ENCODE measurements around the gene IQSEC1.

The IQSEC1 gene

GRCh38 chr3:13119471-13120220, 46.4 kb upstream of the IQSEC1 start:
- in situ Hi-C loops (cut with MboI; ENCODE audit: low sequenced_read_pairs, unreplicated experiment), result no loop called here
- DNase-seq (ENCODE audit: low spot score), result no peak
- TF ChIP-seq CTCF (IDR thresholded peaks at IDR 0.05; ENCODE audit: borderline replicate concordance, control extremely low read depth, extremely low read depth, insufficient read depth, missing control alignments), result no peak

GRCh38 chr3:13116426-13116825, 43.2 kb upstream of the IQSEC1 start:
- in situ Hi-C loops (cut with MboI; ENCODE audit: low sequenced_read_pairs, unreplicated experiment), result no loop called here
- no peak for DNase-seq (ENCODE audit: low spot score)
- TF ChIP-seq CTCF (IDR thresholded peaks at IDR 0.05; ENCODE audit: borderline replicate concordance, control extremely low read depth, extremely low read depth, insufficient read depth, missing control alignments), result no peak

GRCh38 chr3:13115991-13116390, 42.8 kb upstream of the IQSEC1 start:
- no peak for DNase-seq (ENCODE audit: low spot score)
- TF ChIP-seq CTCF (IDR thresholded peaks at IDR 0.05; ENCODE audit: borderline replicate concordance, control extremely low read depth, extremely low read depth, insufficient read depth, missing control alignments), result no peak
- in situ Hi-C loops (cut with MboI; ENCODE audit: low sequenced_read_pairs, unreplicated experiment), result no loop called here

DNA sequence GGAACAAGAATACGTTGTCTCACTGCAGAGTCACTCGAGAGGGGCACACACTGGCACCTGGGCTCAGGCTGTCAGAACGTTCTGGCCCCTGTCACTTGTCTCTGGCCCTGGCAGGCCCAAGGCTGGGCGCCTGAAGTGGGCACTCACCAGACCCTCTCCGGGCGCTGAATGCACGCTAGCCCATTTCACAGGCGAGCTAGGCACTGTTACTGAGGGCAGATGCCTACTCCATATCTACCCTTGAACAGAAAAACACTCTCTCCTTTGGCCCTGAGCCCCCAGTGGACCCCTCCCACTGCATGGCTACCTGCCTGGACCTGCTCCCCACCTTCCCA, 42.3 kb upstream of the IQSEC1 start:
- in situ Hi-C loops (cut with MboI; ENCODE audit: low sequenced_read_pairs, unreplicated experiment), result no loop called here
- DNase-seq (ENCODE audit: low spot score), result no peak
- no peak for TF ChIP-seq CTCF (IDR thresholded peaks at IDR 0.05; ENCODE audit: borderline replicate concordance, control extremely low read depth, extremely low read depth, insufficient read depth, missing control alignments)

- TF ChIP-seq CTCF (IDR thresholded peaks at IDR 0.05; ENCODE audit: borderline replicate concordance, control extremely low read depth, extremely low read depth, insufficient read depth, missing control alignments), result no peak
- in situ Hi-C loops (cut with MboI; ENCODE audit: low sequenced_read_pairs, unreplicated experiment), result no loop called here
- DNase-seq (ENCODE audit: low spot score), result no peak
Measured at GRCh38 chr3:13114811-13115575, 41.8 kb upstream of the IQSEC1 start.

DNA sequence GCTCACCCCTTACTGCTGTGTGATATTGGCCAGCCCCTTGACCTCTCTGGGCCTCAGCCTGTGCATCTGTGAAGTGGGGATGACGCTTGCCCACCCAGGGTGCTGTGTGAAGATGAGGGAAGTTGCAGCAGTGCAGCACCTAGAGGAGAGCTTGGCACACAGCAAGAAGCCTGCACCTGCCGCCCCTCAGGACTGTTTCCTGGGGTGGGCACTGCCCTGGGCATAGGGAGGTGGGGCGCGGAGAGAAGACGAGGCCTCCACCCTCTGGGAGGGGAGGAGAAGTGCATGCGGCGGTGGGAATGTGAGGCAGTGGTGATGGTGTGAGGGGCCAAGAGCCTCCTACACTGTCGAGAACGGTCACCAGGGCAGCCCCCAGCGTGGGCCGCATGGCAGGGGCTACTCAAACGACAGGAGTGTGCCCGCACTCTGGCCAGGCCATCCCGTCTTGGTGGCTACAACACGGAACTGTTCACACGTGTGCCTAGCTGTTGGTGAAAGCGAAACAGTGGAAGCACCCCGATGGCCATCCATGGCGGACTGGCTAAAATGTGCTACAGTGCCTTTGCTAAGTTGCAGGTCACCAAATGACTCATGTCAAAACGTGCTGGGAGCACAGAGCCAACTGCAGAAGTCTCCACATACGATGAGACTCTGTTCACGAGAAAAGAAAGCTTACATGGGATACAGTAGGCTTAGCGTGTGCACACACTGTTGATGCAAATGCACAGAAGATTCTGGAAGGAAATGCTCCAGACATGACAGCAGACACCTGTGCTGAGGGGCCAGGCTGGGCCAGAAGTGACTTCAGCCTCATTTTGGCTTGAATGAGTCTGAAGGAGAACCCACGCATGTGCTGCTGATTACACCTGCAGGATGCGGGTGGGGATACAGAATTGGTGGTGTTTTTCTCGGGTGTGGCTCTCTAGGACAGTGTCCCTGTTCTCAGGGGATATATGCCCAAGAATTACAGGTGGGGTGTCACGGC, 40.4 kb upstream of the IQSEC1 start:
- in situ Hi-C loops (cut with MboI; ENCODE audit: low sequenced_read_pairs, unreplicated experiment), result no loop called here
- no peak for TF ChIP-seq CTCF (IDR thresholded peaks at IDR 0.05; ENCODE audit: borderline replicate concordance, control extremely low read depth, extremely low read depth, insufficient read depth, missing control alignments)
- DNase-seq (ENCODE audit: low spot score), result no peak

All from GM13976 (cell line).